Psoas muscle (tissue), 8 donors: Measurements from ENCODE around the gene SST. TPM values are rescaled to one million over a fixed set of nuclear protein-coding genes. Genes with fewer than 3 reads are reported as not detected.

Experiments used
- ATAC-seq, 4 donors: fragments of 200-7000 bp; cut with Tn5 transposase; one replicate each; pipeline ENCODE4 v1.9.1; 2020; ENCODE audit warnings: moderate library complexity in 3 of 4, mild to moderate bottlenecking in 2 of 4
- DNase-seq, 2 donors: peaks; one replicate each; pipeline ENCODE4 v3.0.0-alpha.2; 2020
- H3K27ac ChIP-seq: fragments of 200-600 bp; one replicate; pipeline ENCODE4 v1.8.0; 2022
- H3K27me3 ChIP-seq, 3 donors: fragments of 200-600 bp in 1 of 3; one replicate each; pipeline versions ENCODE4 v1.6.1 to v1.8.0; 2013 to 2022; ENCODE audit warnings: low read length in 2 of 3, mild to moderate bottlenecking in 2 of 3, moderate library complexity in 1 of 3; ENCODE audit not compliant: insufficient read depth in 3 of 3
- H3K36me3 ChIP-seq, 2 donors: fragments of 200-600 bp in 1 of 2; one replicate each; pipeline versions ENCODE4 v1.6.1 to v1.8.0; 2013 to 2022; ENCODE audit warnings: low read depth in 1 of 2, mild to moderate bottlenecking in 1 of 2, moderate library complexity in 1 of 2; ENCODE audit not compliant: insufficient read depth in 1 of 2
- H3K4me1 ChIP-seq: fragments of 200-600 bp; one replicate; pipeline ENCODE4 v1.8.0; 2022
- H3K4me3 ChIP-seq: fragments of 200-600 bp; one replicate; pipeline ENCODE4 v1.8.0; 2022; ENCODE audit warnings: mild to moderate bottlenecking
- H3K9me3 ChIP-seq: fragments of 200-600 bp; one replicate; pipeline ENCODE4 v1.8.0; 2022
- CTCF ChIP-seq: fragments of 200-600 bp; IDR thresholded peaks from one replicate; pipeline ENCODE4 v1.8.0; 2022; ENCODE audit warnings: antibody characterized with exemption
- WGBS, 3 donors: extraction: QIAGEN DNeasy Blood & Tissue Kit; methylation state at CpG; one replicate each; pipeline versions ENCODE4 v1.1.6 to v1.1.7; 2013; 5-methylcytosine and 5-hydroxymethylcytosine counted together
- intact Hi-C, 2 donors: fragments of 100-400 bp; cut with DNase I; formaldehyde crosslinking; loops; one replicate each; pipeline versions ENCODE4 v1.11.0 to v1.14.2; 2022
- long read RNA-seq, 2 donors: library from polyadenylated mRNA; unstranded; transcript quantifications; one replicate each; pipeline ENCODE4 v2.0.0, GENCODE V29; 2021
- polyA plus RNA-seq, 3 donors: library from polyadenylated mRNA; stranded (reverse); fragments of 200-250 nt; gene quantifications; one replicate each; pipeline ENCODE4 v1.2.3, GENCODE V29; 2013
- total RNA-seq, 4 donors: library from RNA; stranded (reverse); fragmentation: NEBNext Ultra II Directional in 2 of 4; extraction: Animal tissue kit (Norgen Biotek cat#: 25700) in 2 of 4; gene quantifications; one replicate each; pipeline versions ENCODE4 v1.2.1 to v1.2.4, GENCODE V29; 2021 to 2023
- donor health status: healthy with polysubstance abuse.
- donor health status: DM: no; HTN: no; CAD: no; lungs with moderate emphysema.
- donor health status: Bipolar disorder and iron deficiency.
- donor health status: healthy.
- donor health status: DM: yes; HTN: yes; CAD: no.
- donor health status: DM: no; HTN: no; CAD: no.
- donor health status: DM: no; HTN: no; CAD: no.
- donor health status: DM: yes; HTN: yes; CAD: no.

SST gene
- total RNA-seq (not detected), polyA plus RNA-seq (under 1 TPM in 2 of 3 donors, not detected in 1; 0.23 to 0.85 TPM)
- long read RNA-seq, donor 1: 0 reads
- long read RNA-seq, donor 2: 0 reads

- DNase-seq: peak; percentile 39 to 59
- Histone ChIP-seq H3K9me3 (no peaks in the 10 kb centered on the region), H3K27me3 (peaks cover 0 to 37% (median 6%) of the 10 kb centered on the region in 3 donors), H3K4me1 (no peaks in the 10 kb centered on the region), H3K27ac (no peak within 1 kb of the TSS), H3K4me3 (no peak within 1 kb of the TSS), H3K36me3 (no peaks in the 10 kb centered on the region)
- TF ChIP-seq CTCF: no peak
- peak in 2 of 4 donors; percentile 41 to 56 for ATAC-seq
- WGBS, 3 donors: 4 to 6% (median 6%) methylated on average over 46 of the region's 46 CpGs
- intact Hi-C loops: no loop called here
These were observed at the start of gene SST for GRCh38 chr3:187669675-187670504. Gene SST (minus strand): TSS chr3:187670394. CDS start chr3:187670291, 103 bp downstream.

DNA sequence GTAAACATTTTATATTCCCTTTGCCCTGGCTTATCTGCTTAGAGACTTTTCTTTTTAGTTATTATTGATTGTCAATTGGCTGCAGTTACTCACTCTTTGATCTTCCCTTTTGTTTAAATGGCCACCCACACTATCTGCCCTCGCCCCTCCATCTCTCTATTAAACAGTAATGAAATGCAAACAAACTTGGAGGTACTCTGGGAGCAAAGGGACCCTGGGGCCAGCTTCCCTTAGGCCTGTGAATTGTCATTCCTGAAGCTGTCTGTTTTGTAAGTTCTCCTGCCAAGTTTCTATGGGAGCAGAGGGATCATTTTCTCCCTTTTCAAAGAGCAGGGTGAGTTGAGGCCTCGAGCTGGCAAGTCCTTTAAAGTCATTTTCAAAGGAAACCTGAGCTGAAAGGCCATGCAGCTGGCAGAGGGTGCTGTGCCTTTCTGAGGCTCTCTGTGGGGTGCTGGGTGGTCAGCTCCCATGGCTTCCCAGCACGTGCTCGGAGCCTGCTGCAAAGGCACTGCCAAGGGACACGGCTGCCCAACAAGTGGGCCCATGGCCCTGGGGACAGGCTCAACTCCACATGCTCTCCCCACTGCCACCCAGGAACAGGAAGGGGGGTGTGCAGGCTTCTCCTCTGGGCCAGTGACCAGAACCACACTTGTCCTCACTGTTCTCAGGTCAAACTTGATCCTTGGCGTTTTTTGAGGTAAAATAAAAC lies 49.6 kb upstream of the SST start:
- no peak for TF ChIP-seq CTCF
- peaks cover 28% of the 10 kb centered on the region for H3K4me1 ChIP-seq
- H3K27me3 ChIP-seq: no peaks in the 10 kb centered on the region
- peak; percentile 67 to 92 for DNase-seq
- H3K27ac ChIP-seq: peak overlapping the region; percentile 62
- intact Hi-C loops: no loop called here
- no peaks in the 10 kb centered on the region for H3K9me3 ChIP-seq
- no peak overlapping the region for H3K4me3 ChIP-seq
- ATAC-seq: peak; percentile 77 to 79 (median 78)
- H3K36me3 ChIP-seq: peaks cover 1 to 40% of the 10 kb centered on the region in 2 donors
- 25 to 28% (median 25%) methylated on average over 6 of the region's 6 CpGs for WGBS, 3 donors

DNA sequence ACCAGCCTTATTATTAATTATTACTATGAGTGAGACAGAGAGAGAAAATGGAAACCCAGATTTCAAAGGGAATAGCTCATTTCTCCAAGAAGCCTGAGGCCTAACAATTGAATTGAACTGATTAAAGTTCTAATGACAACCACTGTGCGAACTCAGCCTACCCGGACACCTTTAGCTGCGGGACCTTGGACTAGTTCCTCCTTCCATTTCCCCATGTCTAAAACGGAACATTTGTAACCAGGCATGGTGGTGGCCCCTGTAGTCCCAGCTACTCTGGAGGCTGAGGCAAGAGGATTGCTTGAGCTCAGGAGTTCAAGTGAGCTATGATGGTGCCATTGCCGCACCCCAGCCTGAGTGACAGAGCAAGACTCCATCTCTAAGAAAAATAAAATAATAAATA lies 48.6 kb upstream of the SST start:
- intact Hi-C loops: no loop called here
- Histone ChIP-seq H3K27ac (no peak overlapping the region), H3K9me3 (no peaks in the 10 kb centered on the region), H3K27me3 (no peaks in the 10 kb centered on the region), H3K4me1 (peaks cover 37% of the 10 kb centered on the region), H3K4me3 (no peak overlapping the region), H3K36me3 (peaks cover 0 to 31% of the 10 kb centered on the region in 2 donors)
- DNase-seq: no peak
- peak in 1 of 4 donors; percentile 3 for ATAC-seq
- WGBS, 3 donors: 92 to 94% (median 92%) methylated on average over 5 of the region's 5 CpGs
- TF ChIP-seq CTCF: no peak

GRCh38 chr3:187717572-187717971 lies 47.4 kb upstream of the SST start:
- H3K36me3 ChIP-seq: peaks cover 0 to 18% of the 10 kb centered on the region in 2 donors
- H3K27ac ChIP-seq: no peak overlapping the region
- H3K9me3 ChIP-seq: no peaks in the 10 kb centered on the region
- ATAC-seq (peak in 2 of 4 donors; percentile 12 to 39), DNase-seq (no peak)
- H3K4me3 ChIP-seq: no peak overlapping the region
- intact Hi-C loops: no loop called here
- peaks cover 35% of the 10 kb centered on the region for H3K4me1 ChIP-seq
- TF ChIP-seq CTCF: no peak
- 16 to 54% (median 29%) methylated on average over 1 of the region's 1 CpG for WGBS, 3 donors
- H3K27me3 ChIP-seq: no peaks in the 10 kb centered on the region
